SK-N-SH (cell line): ENCODE results near the gene KIF13A. TPM values are rescaled to one million over a fixed set of nuclear protein-coding genes. Genes with fewer than 3 reads are reported as not detected.

ENCODE experiments used
- CTCF ChIA-PET: fragments of 300-600, 350-600 bp; formaldehyde crosslinking; extraction: SDS; loops from one replicate; lab custom pipeline; 2021; lab: Yijun Ruan, JAX
- POLR2A ChIA-PET: fragments of 350-600 bp; sonication (Branson Sonifier 250); formaldehyde crosslinking; extraction: SDS; loops from one replicate; lab custom pipeline; 2020; ENCODE audit warnings: antibody characterized with exemption, inconsistent platforms; lab: Yijun Ruan, JAX
- DNase-seq: peaks from one replicate; pipeline ENCODE4 v3.0.0; 2012
- H2AFZ ChIP-seq: fragments of 200-600 bp; sonication (generic); 2 replicates; pipeline ENCODE4 v1.8.1; 2016; ENCODE audit warnings: antibody characterized with exemption, mild to moderate bottlenecking, low read depth
- H3F3A ChIP-seq: fragments of 200-600 bp; sonication (generic); replicated peaks from 2 replicates; pipeline ENCODE3; 2016; ENCODE audit warnings: antibody characterized with exemption, mild to moderate bottlenecking; ENCODE audit not compliant: insufficient read depth
- H3K27ac ChIP-seq, 2 experiments: fragments of 200-500 bp in 1 of 2; fragments of 200-600 bp in 1 of 2; sonication (Bioruptor generic) in 1 of 2; sonication (generic), shearing (Covaris generic) in 1 of 2; 2 replicates each; pipeline versions ENCODE4 v1.5.1 to v1.6.1; 2014 to 2016; ENCODE audit warnings: low read depth in 2 of 2, inconsistent platforms in 1 of 2, low read length in 1 of 2, mild to moderate bottlenecking in 1 of 2, mixed read lengths in 1 of 2
- H3K27me3 ChIP-seq: fragments of 200-600 bp; sonication (generic), shearing (Covaris generic); 2 replicates; pipeline ENCODE4 v1.6.1; 2016; ENCODE audit warnings: mixed run types; ENCODE audit not compliant: insufficient read depth
- H3K36me3 ChIP-seq, 2 experiments: fragments of 200-500 bp in 1 of 2; fragments of 200-600 bp in 1 of 2; sonication (Bioruptor generic) in 1 of 2; sonication (generic) in 1 of 2; replicated peaks in 1 of 2; 2 replicates each; pipeline versions ENCODE3 to v1.5.1; 2014 to 2016; ENCODE audit warnings: low read length in 1 of 2, mild to moderate bottlenecking in 1 of 2; ENCODE audit not compliant: insufficient read depth in 2 of 2, control insufficient read depth in 1 of 2
- H3K4me1 ChIP-seq, 2 experiments: fragments of 200-500 bp in 1 of 2; fragments of 200-600 bp in 1 of 2; sonication (Bioruptor generic) in 1 of 2; sonication (generic), shearing (Covaris generic) in 1 of 2; 2 replicates each; pipeline versions ENCODE4 v1.5.1 to v1.6.1; 2014 to 2016; ENCODE audit warnings: low read depth in 1 of 2, low read length in 1 of 2, mixed run types in 1 of 2; ENCODE audit not compliant: insufficient read depth in 2 of 2, control insufficient read depth in 1 of 2
- H3K4me2 ChIP-seq: fragments of 200-600 bp; sonication (generic), shearing (Covaris generic); 2 replicates; pipeline ENCODE4 v1.6.1; 2017; ENCODE audit warnings: mixed run types
- H3K4me3 ChIP-seq, 2 experiments: fragments of 200-500 bp in 1 of 2; fragments of 200-600 bp in 1 of 2; sonication (Bioruptor generic) in 1 of 2; sonication (generic), shearing (Covaris generic) in 1 of 2; 2 replicates each; pipeline versions ENCODE4 v1.5.1 to v1.8.1; 2014 to 2016; ENCODE audit warnings: low read depth in 2 of 2, inconsistent platforms in 1 of 2, low read length in 1 of 2, mild to moderate bottlenecking in 1 of 2, mixed read lengths in 1 of 2, moderate library complexity in 1 of 2
- H3K79me2 ChIP-seq: fragments of 200-600 bp; sonication (generic); 2 replicates; pipeline ENCODE4 v1.8.1; 2017; ENCODE audit warnings: mild to moderate bottlenecking; ENCODE audit not compliant: insufficient read depth
- H3K9ac ChIP-seq: fragments of 200-600 bp; sonication (generic); 2 replicates; pipeline ENCODE4 v1.6.1; 2017; ENCODE audit warnings: mixed run types
- H3K9me2 ChIP-seq: fragments of 200-600 bp; sonication (generic); 2 replicates; pipeline ENCODE4 v1.6.1; 2017; ENCODE audit warnings: mixed run types
- H3K9me3 ChIP-seq: fragments of 200-600 bp; sonication (generic); 2 replicates; pipeline ENCODE4 v1.6.1; 2017; ENCODE audit warnings: mixed run types, mild to moderate bottlenecking, moderate library complexity
- H4K20me1 ChIP-seq: fragments of 200-600 bp; sonication (generic); 2 replicates; pipeline ENCODE4 v1.6.1; 2017; ENCODE audit warnings: mild to moderate bottlenecking, mixed run types; ENCODE audit not compliant: insufficient read depth
- ELF1 ChIP-seq: IDR thresholded peaks from 2 replicates; pipeline ENCODE4 v1.4.0; 2012
- FOSL2 ChIP-seq: IDR thresholded peaks from 2 replicates; pipeline ENCODE4 v1.4.0; 2012; ENCODE audit warnings: low read depth, mild to moderate bottlenecking, moderate library complexity, borderline replicate concordance
- FOXJ3 ChIP-seq: sonication (generic); formaldehyde crosslinking; IDR thresholded peaks from 2 replicates; pipeline ENCODE4 v1.5.1; 2020; ENCODE audit warnings: mild to moderate bottlenecking, missing genetic modification reagents
- FOXM1 ChIP-seq: IDR thresholded peaks from 2 replicates; pipeline ENCODE4 v1.4.0; 2012; ENCODE audit warnings: low read depth, mild to moderate bottlenecking
- GATA2 ChIP-seq: sonication (generic); formaldehyde crosslinking; IDR thresholded peaks from 2 replicates; pipeline ENCODE4 v1.5.0; 2020; ENCODE audit warnings: mild to moderate bottlenecking, missing genetic modification reagents
- JUND ChIP-seq: IDR thresholded peaks from 2 replicates; pipeline ENCODE4 v1.4.0; 2012
- MEF2A ChIP-seq: IDR thresholded peaks from 2 replicates; pipeline ENCODE4 v1.4.0; 2012; ENCODE audit warnings: low read depth, borderline replicate concordance
- MXI1 ChIP-seq: IDR thresholded peaks from 2 replicates; pipeline ENCODE4 v1.6.1; 2012; ENCODE audit warnings: mild to moderate bottlenecking, low read depth, low read length, improper control_type of control experiment
- NFIC ChIP-seq: IDR thresholded peaks from 2 replicates; pipeline ENCODE4 v1.4.0; 2012; ENCODE audit warnings: borderline replicate concordance
- NRF1 ChIP-seq: IDR thresholded peaks from 2 replicates; pipeline ENCODE4 v1.6.1; 2012; ENCODE audit warnings: low read depth, mild to moderate bottlenecking, low read length
- POLR2AphosphoS5 ChIP-seq: IDR thresholded peaks from 2 replicates; pipeline ENCODE4 v1.6.1; 2012; ENCODE audit warnings: low read depth, low read length
- RAD21 ChIP-seq: IDR thresholded peaks from 2 replicates; pipeline ENCODE4 v1.6.1; 2012; ENCODE audit warnings: mild to moderate bottlenecking, low read length
- RCOR1 ChIP-seq: fragments of 150-350 bp; IDR thresholded peaks from 2 replicates; pipeline ENCODE4 v1.6.1; 2017; ENCODE audit warnings: antibody characterized with exemption, low read length
- RFX5 ChIP-seq: IDR thresholded peaks from 2 replicates; pipeline ENCODE4 v1.6.1; 2012; ENCODE audit warnings: mild to moderate bottlenecking, improper control_type of control experiment, low read length
- RXRA ChIP-seq: IDR thresholded peaks from 2 replicates; pipeline ENCODE4 v1.4.0; 2012; ENCODE audit warnings: low read depth, mild to moderate bottlenecking, borderline replicate concordance
- SIN3A ChIP-seq: IDR thresholded peaks from 2 replicates; pipeline ENCODE4 v1.6.1; 2012; ENCODE audit warnings: low read depth, mild to moderate bottlenecking, low read length, moderate library complexity, borderline replicate concordance
- TCF12 ChIP-seq: IDR thresholded peaks from 2 replicates; pipeline ENCODE4 v1.4.0; 2012
- YY1 ChIP-seq: IDR thresholded peaks from 2 replicates; pipeline ENCODE4 v1.4.0; 2012; ENCODE audit warnings: low read depth, mild to moderate bottlenecking
- WGBS: methylation state at CpG from one replicate; pipeline ENCODE4 v1.1.6; 2017; ENCODE audit warnings: low lambda C conversion rate; 5-methylcytosine and 5-hydroxymethylcytosine counted together
- polyA plus RNA-seq, 3 experiments: library from polyadenylated mRNA; depleted of rRNA; stranded (reverse); fragments of >200 nt; gene quantifications; 2 replicates each; pipeline ENCODE4 v1.2.3, GENCODE V29; 2012
- TF ChIP-seq, protein P1 (sequence below): IDR thresholded peaks from 2 replicates; pipeline ENCODE4 v1.4.0; 2012; ENCODE audit warnings: low read depth
- TF ChIP-seq, protein P2 (sequence below): IDR thresholded peaks from 2 replicates; pipeline ENCODE4; 2012

The KIF13A gene
- polyA plus RNA-seq, 1 of the 3 experiments (the other 2 are of a cell fraction), result 18.2 TPM

DNA sequence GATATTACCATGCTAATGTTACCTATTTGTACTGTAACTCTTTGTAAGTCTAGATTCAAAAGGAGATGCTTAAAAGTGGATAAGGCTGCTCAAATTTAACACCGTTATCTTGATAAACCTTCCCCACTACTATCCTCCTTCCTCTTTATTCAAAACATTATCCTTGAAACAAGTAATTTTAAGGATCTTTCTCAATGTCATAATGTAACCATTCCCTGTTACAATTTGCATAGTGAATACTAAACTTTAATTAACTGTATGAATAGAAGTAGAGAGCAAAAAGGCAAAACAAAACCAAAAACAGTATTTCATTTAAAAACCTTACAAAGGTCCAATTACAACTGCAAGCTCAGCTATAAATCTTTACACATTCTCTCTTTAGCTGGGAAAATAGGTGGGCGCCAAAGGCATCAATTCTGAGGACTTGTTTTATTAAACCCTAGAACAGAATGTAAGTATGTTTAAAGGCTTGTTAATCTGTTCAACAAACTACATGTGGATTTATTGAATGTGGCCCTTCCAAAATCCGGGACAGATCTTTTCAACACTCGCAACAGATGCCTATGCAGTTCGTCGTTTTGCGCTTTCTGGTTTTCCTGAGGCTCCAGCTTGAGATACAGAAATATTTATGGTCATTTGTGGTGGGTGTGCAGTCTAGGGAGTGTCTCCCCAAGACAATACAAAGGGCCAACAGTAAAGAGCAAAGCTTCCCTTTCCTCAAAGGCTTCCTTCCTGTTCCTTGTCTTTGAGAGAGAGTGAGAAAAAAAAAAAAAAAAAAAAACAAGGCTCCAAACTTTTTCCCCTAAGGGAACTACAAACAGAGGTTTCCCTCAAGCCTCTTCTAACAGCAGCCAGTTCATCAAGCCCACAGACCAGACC is 15.1 kb downstream of the KIF13A start:
- Histone ChIP-seq H2AFZ (no peak overlapping the region), H3K4me1 (peaks cover 7 to 43% of the 10 kb centered on the region in 2 experiments; a peak in 3 of 4 replicates), H3K27me3 (no peaks in the 10 kb centered on the region), H3K9me2 (no peaks in the 10 kb centered on the region), H3K9ac (peak overlapping the region; percentile 15; the same call in 1 of the 2 replicates), H3K4me3 (no peak overlapping the region), H3K36me3 (no peaks in the 10 kb centered on the region), H3K9me3 (no peaks in the 10 kb centered on the region), H4K20me1 (peaks cover 4% of the 10 kb centered on the region), H3K27ac (peak overlapping the region in 1 of 2 experiments; percentile 82; a peak in 2 of 4 replicates), H3F3A (peaks cover 34% of the 10 kb centered on the region), H3K79me2 (peaks cover 98% of the 10 kb centered on the region), H3K4me2 (peak overlapping the region; percentile 20; the same call in 1 of the 2 replicates)
- DNase-seq, result no peak
- POLR2A ChIA-PET, result interaction anchor here (0.8 kb wide), 1 partner anchor 150 kb away, joined by 4 read pairs; the partner anchor contains the start of gene NHLRC1
- CTCF ChIA-PET, result interaction anchor here (1.0 kb wide), 1 partner anchor 10 kb away, joined by 3 read pairs; no protein-coding TSS in a partner anchor
- TF ChIP-seq, protein P1, sequence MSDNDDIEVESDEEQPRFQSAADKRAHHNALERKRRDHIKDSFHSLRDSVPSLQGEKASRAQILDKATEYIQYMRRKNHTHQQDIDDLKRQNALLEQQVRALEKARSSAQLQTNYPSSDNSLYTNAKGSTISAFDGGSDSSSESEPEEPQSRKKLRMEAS, result no peak
- TF ChIP-seq FOXJ3 (no peak), POLR2AphosphoS5 (no peak), RFX5 (no peak), TCF12 (no peak), SIN3A (no peak), RXRA (no peak), ELF1 (no peak), MXI1 (no peak), NFIC (no peak)
- TF ChIP-seq, protein P2, sequence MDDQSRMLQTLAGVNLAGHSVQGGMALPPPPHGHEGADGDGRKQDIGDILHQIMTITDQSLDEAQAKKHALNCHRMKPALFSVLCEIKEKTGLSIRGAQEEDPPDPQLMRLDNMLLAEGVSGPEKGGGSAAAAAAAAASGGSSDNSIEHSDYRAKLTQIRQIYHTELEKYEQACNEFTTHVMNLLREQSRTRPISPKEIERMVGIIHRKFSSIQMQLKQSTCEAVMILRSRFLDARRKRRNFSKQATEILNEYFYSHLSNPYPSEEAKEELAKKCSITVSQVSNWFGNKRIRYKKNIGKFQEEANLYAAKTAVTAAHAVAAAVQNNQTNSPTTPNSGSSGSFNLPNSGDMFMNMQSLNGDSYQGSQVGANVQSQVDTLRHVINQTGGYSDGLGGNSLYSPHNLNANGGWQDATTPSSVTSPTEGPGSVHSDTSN, result no peak
- WGBS, result 93% methylated on average over 7 of the region's 7 CpGs

DNA sequence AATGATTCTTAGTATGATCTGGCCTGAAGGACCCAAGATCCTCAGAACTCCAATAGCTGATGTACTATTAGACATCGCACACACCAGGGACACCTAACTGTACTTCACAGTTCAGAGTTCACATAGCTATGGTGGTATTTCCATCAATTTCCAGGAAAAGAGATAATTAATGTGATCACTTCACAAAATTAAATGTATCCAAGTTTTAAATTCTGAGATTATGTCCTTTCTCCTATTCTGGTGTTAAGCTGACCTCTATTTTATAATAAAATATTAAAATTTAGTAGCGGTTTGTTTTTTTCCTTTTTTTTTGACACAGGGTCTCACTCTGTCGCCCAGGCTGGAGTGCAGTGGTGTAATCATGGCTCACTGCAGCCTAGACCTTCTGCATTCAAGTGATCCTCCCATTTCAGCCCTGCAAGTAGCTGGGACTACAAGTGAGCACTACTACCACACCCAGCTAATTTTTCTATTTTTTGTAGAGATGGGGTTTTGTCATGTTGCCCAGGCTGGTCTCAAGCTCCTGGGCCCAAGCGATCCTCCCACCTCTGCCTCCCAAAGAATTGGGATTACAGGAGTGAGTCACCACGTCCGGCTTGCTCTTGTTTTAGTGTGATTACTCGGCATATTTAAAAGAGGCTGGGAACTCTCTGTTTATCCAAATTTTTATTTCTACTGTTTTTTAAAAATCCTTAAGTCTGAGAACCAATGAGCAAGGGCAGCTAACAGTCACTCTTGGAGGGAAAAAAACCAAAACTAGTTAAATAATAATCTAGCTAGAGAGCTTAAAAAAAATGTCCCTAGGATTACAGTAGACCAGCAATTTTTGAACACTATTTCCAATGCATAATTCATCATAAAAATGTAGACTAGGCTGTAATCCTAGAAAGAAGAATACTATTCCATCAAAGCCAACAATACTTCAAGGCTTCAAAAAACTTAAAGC is 16.0 kb downstream of the KIF13A start:
- no peak for TF ChIP-seq MEF2A
- TF ChIP-seq YY1, result no peak
- TF ChIP-seq TCF12, result no peak
- TF ChIP-seq RAD21, result no peak
- no peak for TF ChIP-seq RCOR1
- peak; percentile 77 for TF ChIP-seq FOSL2
- TF ChIP-seq JUND, result peak; percentile 52
- no peak for TF ChIP-seq FOXM1
- no peak for TF ChIP-seq ELF1
- TF ChIP-seq GATA2, result no peak
- no peak for TF ChIP-seq FOXJ3
- TF ChIP-seq NRF1, result no peak
- H3F3A ChIP-seq, result peaks cover 35% of the 10 kb centered on the region
- H3K27me3 ChIP-seq, result no peaks in the 10 kb centered on the region
- no peak for DNase-seq
- H2AFZ ChIP-seq, result no peak overlapping the region
- ChIA-PET POLR2A (no interaction called here), CTCF (no interaction called here)
- no peaks in the 10 kb centered on the region for H3K9me3 ChIP-seq
- peaks cover 7 to 45% of the 10 kb centered on the region in 2 experiments; a peak in 3 of 4 replicates for H3K4me1 ChIP-seq
- no peaks in the 10 kb centered on the region for H3K36me3 ChIP-seq
- peak overlapping the region; percentile 20; the same call in 1 of the 2 replicates for H3K4me2 ChIP-seq
- 60% methylated on average over 7 of the region's 7 CpGs for WGBS
- peaks cover 98% of the 10 kb centered on the region for H3K79me2 ChIP-seq
- H3K9me2 ChIP-seq, result no peaks in the 10 kb centered on the region
- peak overlapping the region in 1 of 2 experiments; percentile 82; a peak in 2 of 4 replicates for H3K27ac ChIP-seq
- H4K20me1 ChIP-seq, result peaks cover 4% of the 10 kb centered on the region
- no peak overlapping the region for H3K4me3 ChIP-seq
- H3K9ac ChIP-seq, result peak overlapping the region; percentile 15; the same call in 1 of the 2 replicates
